Measurements from ENCODE around the gene SRD5A3.

Gene SRD5A3

DNA sequence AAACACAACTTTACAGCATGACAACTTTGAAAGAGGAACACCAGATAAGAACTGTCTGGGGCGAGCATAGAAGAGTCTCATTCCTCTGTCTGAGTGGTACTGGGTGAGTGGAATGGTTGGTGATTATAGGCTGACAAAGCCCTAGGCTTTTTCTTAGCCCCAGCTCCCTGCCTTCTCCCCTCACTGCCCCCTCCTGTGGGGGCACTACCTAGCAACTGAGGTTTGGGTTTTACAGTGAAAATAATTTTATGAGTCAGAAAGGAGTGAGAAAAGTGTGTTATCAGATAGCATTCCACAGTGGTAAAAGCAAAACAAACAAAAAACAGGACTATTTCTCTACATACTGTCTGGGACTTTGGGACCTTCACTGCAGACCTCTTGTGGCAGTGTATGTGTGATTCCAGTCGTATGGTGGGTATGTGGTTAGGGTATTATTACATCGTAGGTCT, 39.2 kb downstream of the SRD5A3 start:
- Histone ChIP-seq H3K36me3 (ENCODE audit: insufficient read depth) (no peaks in the 10 kb centered on the region), H3K4me3 (IDR thresholded peaks at IDR 0.05; ENCODE audit: insufficient read depth, low read depth, low read length) (no peak overlapping the region), H3K9ac (no peak overlapping the region), H3K4me1 (ENCODE audit: low read depth, poor library complexity, severe bottlenecking) (peaks cover 24% of the 10 kb centered on the region), H3K4me2 (no peak overlapping the region), H4K20me1 (ENCODE audit: insufficient read depth) (no peaks in the 10 kb centered on the region), H3K27me3 (ENCODE audit: insufficient read depth, low read depth) (no peaks in the 10 kb centered on the region), H3K79me2 (ENCODE audit: insufficient read depth, low read depth) (no peaks in the 10 kb centered on the region), H3K27ac (no peak overlapping the region), H2AFZ (ENCODE audit: low read depth) (no peak overlapping the region)
- TF ChIP-seq, protein P1, sequence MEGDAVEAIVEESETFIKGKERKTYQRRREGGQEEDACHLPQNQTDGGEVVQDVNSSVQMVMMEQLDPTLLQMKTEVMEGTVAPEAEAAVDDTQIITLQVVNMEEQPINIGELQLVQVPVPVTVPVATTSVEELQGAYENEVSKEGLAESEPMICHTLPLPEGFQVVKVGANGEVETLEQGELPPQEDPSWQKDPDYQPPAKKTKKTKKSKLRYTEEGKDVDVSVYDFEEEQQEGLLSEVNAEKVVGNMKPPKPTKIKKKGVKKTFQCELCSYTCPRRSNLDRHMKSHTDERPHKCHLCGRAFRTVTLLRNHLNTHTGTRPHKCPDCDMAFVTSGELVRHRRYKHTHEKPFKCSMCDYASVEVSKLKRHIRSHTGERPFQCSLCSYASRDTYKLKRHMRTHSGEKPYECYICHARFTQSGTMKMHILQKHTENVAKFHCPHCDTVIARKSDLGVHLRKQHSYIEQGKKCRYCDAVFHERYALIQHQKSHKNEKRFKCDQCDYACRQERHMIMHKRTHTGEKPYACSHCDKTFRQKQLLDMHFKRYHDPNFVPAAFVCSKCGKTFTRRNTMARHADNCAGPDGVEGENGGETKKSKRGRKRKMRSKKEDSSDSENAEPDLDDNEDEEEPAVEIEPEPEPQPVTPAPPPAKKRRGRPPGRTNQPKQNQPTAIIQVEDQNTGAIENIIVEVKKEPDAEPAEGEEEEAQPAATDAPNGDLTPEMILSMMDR (conservative IDR thresholded peaks at IDR 0.05; ENCODE audit: low read depth, low read length) = no peak

DNA sequence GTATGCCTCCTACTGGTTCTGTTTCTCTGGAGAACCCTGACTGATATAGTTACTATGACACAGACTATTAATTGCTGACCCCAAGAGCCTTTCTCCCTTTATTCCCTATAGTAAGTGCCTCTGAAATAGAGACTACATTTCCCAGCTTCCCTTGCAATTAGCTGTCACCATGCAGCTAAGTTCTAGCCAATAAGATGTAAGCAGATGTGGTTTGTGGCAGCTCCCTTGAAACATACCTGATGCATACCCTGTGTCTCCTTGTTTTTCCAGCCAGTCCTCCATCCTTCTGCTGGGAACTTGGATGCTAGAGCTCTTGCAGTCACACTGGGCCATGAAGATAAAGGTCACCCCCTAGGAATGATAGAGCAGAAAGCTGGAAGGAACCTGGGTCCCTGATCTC, 40.0 kb downstream of the SRD5A3 start:
- no peaks in the 10 kb centered on the region for H3K36me3 ChIP-seq (ENCODE audit: insufficient read depth)
- peaks cover 24% of the 10 kb centered on the region for H3K4me1 ChIP-seq (ENCODE audit: low read depth, poor library complexity, severe bottlenecking)
- H3K4me3 ChIP-seq (IDR thresholded peaks at IDR 0.05; ENCODE audit: insufficient read depth, low read depth, low read length) = no peak overlapping the region
- TF ChIP-seq, protein P1 (conservative IDR thresholded peaks at IDR 0.05; ENCODE audit: low read depth, low read length) = no peak
- H3K4me2 ChIP-seq = 0 out of 2 replicates have a peak overlapping the region, but pooled peaks have one; percentile 44
- H3K79me2 ChIP-seq (ENCODE audit: insufficient read depth, low read depth) = no peaks in the 10 kb centered on the region
- peak overlapping the region; percentile 57; the same call in 1 of the 2 replicates for H2AFZ ChIP-seq (ENCODE audit: low read depth)
- no peak overlapping the region for H3K27ac ChIP-seq
- no peaks in the 10 kb centered on the region for H4K20me1 ChIP-seq (ENCODE audit: insufficient read depth)
- no peak overlapping the region for H3K9ac ChIP-seq
- H3K27me3 ChIP-seq (ENCODE audit: insufficient read depth, low read depth) = no peaks in the 10 kb centered on the region

DNA sequence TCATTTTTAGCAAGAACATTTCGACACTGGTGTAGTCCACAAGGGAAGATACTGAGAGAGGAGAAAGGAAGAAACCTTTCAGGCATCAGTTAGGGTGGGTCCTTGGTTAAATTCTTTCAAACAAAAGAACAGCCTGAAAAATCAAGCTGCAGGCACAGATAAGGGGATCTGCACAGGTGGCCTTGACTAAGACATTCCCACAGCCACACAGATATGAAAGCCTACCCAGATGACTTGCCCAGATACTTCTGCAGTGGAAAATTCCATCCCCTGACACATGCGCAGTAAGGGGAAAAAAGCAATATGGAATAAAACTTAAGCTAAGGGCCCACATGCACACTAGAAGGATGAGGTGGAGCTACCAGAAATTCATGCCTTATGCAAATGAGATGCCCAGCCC, 40.8 kb downstream of the SRD5A3 start:
- Histone ChIP-seq H3K4me1 (ENCODE audit: low read depth, poor library complexity, severe bottlenecking) (peaks cover 24% of the 10 kb centered on the region), H3K27ac (no peak overlapping the region), H3K79me2 (ENCODE audit: insufficient read depth, low read depth) (no peaks in the 10 kb centered on the region), H3K4me2 (no peak overlapping the region), H4K20me1 (ENCODE audit: insufficient read depth) (no peaks in the 10 kb centered on the region), H3K36me3 (ENCODE audit: insufficient read depth) (no peaks in the 10 kb centered on the region), H3K27me3 (ENCODE audit: insufficient read depth, low read depth) (no peaks in the 10 kb centered on the region), H2AFZ (ENCODE audit: low read depth) (no peak overlapping the region), H3K9ac (no peak overlapping the region), H3K4me3 (IDR thresholded peaks at IDR 0.05; ENCODE audit: insufficient read depth, low read depth, low read length) (no peak overlapping the region)
- TF ChIP-seq, protein P1 (conservative IDR thresholded peaks at IDR 0.05; ENCODE audit: low read depth, low read length) = no peak

DNA sequence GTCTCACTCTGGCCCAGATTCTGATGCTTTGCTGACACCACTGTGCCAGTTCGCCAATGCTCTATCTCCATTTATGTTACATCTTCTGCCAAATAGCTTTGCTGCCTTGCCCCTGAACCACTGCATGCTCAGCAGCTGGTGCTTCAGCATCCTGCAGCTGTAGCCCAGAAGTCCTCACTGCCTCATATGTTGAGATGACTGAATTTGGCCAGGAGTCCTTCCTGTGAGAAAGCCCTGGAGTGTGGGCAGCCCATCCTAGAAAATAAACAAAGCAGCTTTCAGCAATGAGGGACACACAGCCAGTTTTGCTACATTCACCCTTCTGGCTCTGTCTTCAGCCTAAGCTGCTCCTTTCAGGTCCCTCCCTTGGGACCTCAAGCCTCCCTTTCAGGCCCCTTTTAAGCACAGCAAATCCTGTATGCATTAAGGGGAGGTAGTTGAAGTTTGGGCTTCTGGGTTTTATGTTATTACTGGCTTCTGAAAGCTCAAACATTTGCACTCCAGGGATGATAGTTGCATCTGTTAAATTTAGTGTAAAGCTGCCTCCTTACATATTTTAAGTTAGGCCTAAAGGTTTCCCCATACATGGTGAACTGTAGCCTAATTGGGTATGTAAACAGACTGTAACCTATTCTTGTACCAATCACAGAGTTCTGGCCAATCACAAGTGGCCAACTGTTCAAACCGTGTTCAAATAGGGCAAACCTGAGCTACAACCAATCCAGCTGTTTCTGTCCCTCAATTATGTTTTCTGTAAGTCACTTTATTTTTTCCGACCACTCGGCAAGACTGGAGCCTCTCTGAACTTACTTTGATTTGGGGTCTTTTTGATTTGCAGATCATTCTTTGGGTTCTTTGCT, 47.6 kb downstream of the SRD5A3 start:
- no peak overlapping the region for H3K4me2 ChIP-seq
- peaks cover 1% of the 10 kb centered on the region; the same call in 1 of the 2 replicates for H4K20me1 ChIP-seq (ENCODE audit: insufficient read depth)
- H2AFZ ChIP-seq (ENCODE audit: low read depth) = no peak overlapping the region
- no peak overlapping the region for H3K9ac ChIP-seq
- H3K4me3 ChIP-seq (IDR thresholded peaks at IDR 0.05; ENCODE audit: insufficient read depth, low read depth, low read length) = no peak overlapping the region
- H3K27ac ChIP-seq = no peak overlapping the region
- peaks cover 28% of the 10 kb centered on the region for H3K79me2 ChIP-seq (ENCODE audit: insufficient read depth, low read depth)
- no peaks in the 10 kb centered on the region for H3K27me3 ChIP-seq (ENCODE audit: insufficient read depth, low read depth)
- H3K36me3 ChIP-seq (ENCODE audit: insufficient read depth) = no peaks in the 10 kb centered on the region
- TF ChIP-seq, protein P1 (conservative IDR thresholded peaks at IDR 0.05; ENCODE audit: low read depth, low read length) = no peak
- peaks cover 21% of the 10 kb centered on the region for H3K4me1 ChIP-seq (ENCODE audit: low read depth, poor library complexity, severe bottlenecking)
